Natural killer cell (primary cell): ENCODE results near the gene DNAH2. TPM values are rescaled to one million over a fixed set of nuclear protein-coding genes. Genes with fewer than 3 reads are reported as not detected.

Experiments used
- ATAC-seq, 3 donors: fragments of 150-1000 bp in 2 of 3; fragments of 200-7000 bp in 1 of 3; cut with Tn5 transposase; 1 replicate in 1 of 3; 2 replicates in 2 of 3; pipeline ENCODE4 v1.10.0; 2021; ENCODE audit warnings: mild to moderate bottlenecking in 2 of 3, moderate library complexity in 2 of 3
- DNase-seq, 2 donors: peaks; one replicate each; pipeline versions ENCODE4 v3.0.0 to v3.0.0-alpha.2; 2013 to 2021; ENCODE audit warnings: mixed read lengths in 1 of 2
- H3K27ac ChIP-seq: one replicate; pipeline ENCODE4 v1.5.1; 2013; ENCODE audit warnings: mild to moderate bottlenecking, low read length
- H3K27me3 ChIP-seq: one replicate; pipeline ENCODE4 v1.6.1; 2013; ENCODE audit warnings: low read length; ENCODE audit not compliant: control insufficient read depth, insufficient read depth
- H3K36me3 ChIP-seq: one replicate; pipeline ENCODE4 v1.6.1; 2013; ENCODE audit warnings: low read length; ENCODE audit not compliant: control insufficient read depth, insufficient read depth
- H3K4me1 ChIP-seq: one replicate; pipeline ENCODE4 v1.6.1; 2013; ENCODE audit warnings: low read length; ENCODE audit not compliant: control insufficient read depth, insufficient read depth
- H3K4me3 ChIP-seq: one replicate; pipeline ENCODE4 v1.5.1; 2013; ENCODE audit warnings: low read length
- H3K9me3 ChIP-seq: one replicate; pipeline ENCODE4 v1.6.1; 2013; ENCODE audit warnings: low read length; ENCODE audit not compliant: control insufficient read depth, insufficient read depth
- H3K27ac Mint-ChIP-seq, 2 donors: one replicate each; pipeline ENCODE4 v1.8.0; 2022; ENCODE audit warnings: mild to moderate bottlenecking in 2 of 2, mixed read lengths in 2 of 2, moderate library complexity in 1 of 2
- H3K27me3 Mint-ChIP-seq, 2 donors: one replicate each; pipeline ENCODE4 v1.8.0; 2022; ENCODE audit warnings: low read depth in 2 of 2, mixed read lengths in 2 of 2
- H3K36me3 Mint-ChIP-seq: one replicate; pipeline ENCODE4 v1.8.0; 2022; ENCODE audit warnings: mixed read lengths
- H3K4me1 Mint-ChIP-seq, 2 donors: one replicate each; pipeline ENCODE4 v1.8.0; 2022; ENCODE audit warnings: mixed read lengths in 2 of 2
- H3K4me3 Mint-ChIP-seq: one replicate; pipeline ENCODE4 v1.8.0; 2022; ENCODE audit warnings: mild to moderate bottlenecking, moderate library complexity, mixed read lengths
- H3K9me3 Mint-ChIP-seq, 2 donors: one replicate each; pipeline ENCODE4 v1.8.0; 2022; ENCODE audit warnings: mixed read lengths in 2 of 2
- CTCF ChIP-seq: fragments of 200-600 bp; IDR thresholded peaks from one replicate; pipeline ENCODE4 v1.8.0; 2022; ENCODE audit warnings: antibody characterized with exemption
- WGBS: methylation state at CpG from one replicate; pipeline ENCODE4 v1.1.7; 2013; ENCODE audit warnings: missing lambda C conversion rate; ENCODE audit not compliant: insufficient coverage; 5-methylcytosine and 5-hydroxymethylcytosine counted together
- intact Hi-C: fragments of 100-400 bp; cut with micrococcal nuclease; formaldehyde crosslinking; loops from one replicate; pipeline ENCODE4 v1.14.2; 2022
- total RNA-seq, 4 donors: library from RNA; stranded (reverse); fragments of 120-200 nt in 1 of 4; gene quantifications; one replicate each; pipeline versions ENCODE4 v1.2.3 to v1.2.4, GENCODE V29; 2013 to 2022

The DNAH2 gene
- total RNA-seq, 3 donors from 2014 or later (not counting 1 experiment from before 2014, with no cell fraction given): 0.05 to 0.07 TPM; not detected in 1

GRCh38 chr17:7756968-7757367 is 39.4 kb downstream of the DNAH2 start:
- H3K36me3 Mint-ChIP-seq: no peaks in the 10 kb centered on the region
- DNase-seq: no peak

DNA sequence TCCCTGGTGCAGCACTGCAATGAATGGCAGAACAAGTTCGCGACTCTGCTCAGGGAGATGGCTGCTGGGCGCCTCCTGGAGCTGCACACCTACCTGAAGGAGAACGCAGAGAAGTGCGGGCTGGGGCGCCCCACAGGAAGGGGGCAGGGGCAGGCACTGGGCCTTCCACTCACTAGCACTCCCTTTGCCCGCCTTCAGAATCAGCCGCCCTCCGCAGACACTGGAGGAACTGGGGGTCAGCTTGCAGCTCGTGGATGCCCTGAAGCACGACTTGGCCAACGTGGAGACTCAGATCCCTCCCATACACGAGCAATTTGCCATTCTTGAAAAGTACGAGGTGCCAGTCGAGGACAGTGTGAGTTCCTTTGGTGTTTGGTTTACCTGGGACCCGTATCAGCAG is 46.4 kb downstream of the DNAH2 start:
- H3K27me3 ChIP-seq: no peaks in the 10 kb centered on the region
- H3K27ac ChIP-seq: no peak overlapping the region
- H3K27me3 Mint-ChIP-seq: peaks cover 7% of the 10 kb centered on the region in 2 donors
- no peak overlapping the region for H3K4me3 Mint-ChIP-seq
- H3K36me3 ChIP-seq: no peaks in the 10 kb centered on the region
- intact Hi-C loops: no loop called here
- TF ChIP-seq CTCF: no peak
- DNase-seq: no peak
- no peak overlapping the region for H3K27ac Mint-ChIP-seq
- H3K9me3 Mint-ChIP-seq: no peaks in the 10 kb centered on the region
- H3K4me3 ChIP-seq: no peak overlapping the region
- 82% methylated on average over 16 of the region's 16 CpGs for WGBS
- no peaks in the 10 kb centered on the region for H3K9me3 ChIP-seq
- no peaks in the 10 kb centered on the region for H3K4me1 Mint-ChIP-seq
- no peaks in the 10 kb centered on the region for H3K4me1 ChIP-seq
- no peak for ATAC-seq
- H3K36me3 Mint-ChIP-seq: no peaks in the 10 kb centered on the region

More at GRCh38 chr17:7756968-7757367, 39.4 kb downstream of the DNAH2 start:
- Histone ChIP-seq H3K27ac (no peak overlapping the region), H3K9me3 (no peaks in the 10 kb centered on the region), H3K27me3 (no peaks in the 10 kb centered on the region), H3K4me3 (no peak overlapping the region), H3K4me1 (no peaks in the 10 kb centered on the region), H3K36me3 (no peaks in the 10 kb centered on the region)
- Mint-ChIP-seq H3K9me3 (no peaks in the 10 kb centered on the region), H3K4me3 (no peak overlapping the region), H3K4me1 (no peaks in the 10 kb centered on the region), H3K27ac (no peak overlapping the region), H3K27me3 (peaks cover 0 to 17% of the 10 kb centered on the region in 2 donors)
- no peak for ATAC-seq
- intact Hi-C loops: no loop called here
- 93% methylated on average over 14 of the region's 14 CpGs for WGBS
- TF ChIP-seq CTCF: no peak

DNA sequence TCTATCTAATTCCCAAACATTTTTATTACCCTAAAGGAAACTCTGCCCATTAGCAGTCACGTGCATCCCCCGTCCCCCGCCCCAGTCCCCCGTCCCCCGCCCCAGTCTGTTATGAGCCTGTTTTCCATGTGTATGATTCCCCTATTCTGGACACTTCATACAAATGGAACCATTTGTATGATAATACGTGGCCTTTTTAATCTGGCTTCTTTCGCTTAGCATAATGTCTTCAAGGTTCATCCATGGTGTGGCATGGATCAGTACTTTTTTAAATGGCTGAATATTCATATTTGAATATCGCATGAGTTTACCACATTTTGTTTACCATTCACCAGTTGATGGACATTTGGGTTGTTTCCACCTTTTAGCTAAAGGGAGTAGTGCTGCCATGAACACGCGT is 49.5 kb downstream of the DNAH2 start:
- no peak overlapping the region for H3K27ac ChIP-seq
- H3K4me3 ChIP-seq: no peak overlapping the region
- TF ChIP-seq CTCF: no peak
- no peak for DNase-seq
- H3K27ac Mint-ChIP-seq: no peak overlapping the region
- H3K9me3 ChIP-seq: no peaks in the 10 kb centered on the region
- H3K4me1 Mint-ChIP-seq: no peaks in the 10 kb centered on the region
- ATAC-seq: no peak
- H3K27me3 Mint-ChIP-seq: peaks cover 7 to 13% of the 10 kb centered on the region in 2 donors
- H3K27me3 ChIP-seq: no peaks in the 10 kb centered on the region
- WGBS: 87% methylated on average over 7 of the region's 10 CpGs
- H3K4me3 Mint-ChIP-seq: no peak overlapping the region
- H3K4me1 ChIP-seq: no peaks in the 10 kb centered on the region
- H3K36me3 Mint-ChIP-seq: no peaks in the 10 kb centered on the region
- intact Hi-C loops: no loop called here
- no peaks in the 10 kb centered on the region for H3K36me3 ChIP-seq
- no peaks in the 10 kb centered on the region for H3K9me3 Mint-ChIP-seq

DNA sequence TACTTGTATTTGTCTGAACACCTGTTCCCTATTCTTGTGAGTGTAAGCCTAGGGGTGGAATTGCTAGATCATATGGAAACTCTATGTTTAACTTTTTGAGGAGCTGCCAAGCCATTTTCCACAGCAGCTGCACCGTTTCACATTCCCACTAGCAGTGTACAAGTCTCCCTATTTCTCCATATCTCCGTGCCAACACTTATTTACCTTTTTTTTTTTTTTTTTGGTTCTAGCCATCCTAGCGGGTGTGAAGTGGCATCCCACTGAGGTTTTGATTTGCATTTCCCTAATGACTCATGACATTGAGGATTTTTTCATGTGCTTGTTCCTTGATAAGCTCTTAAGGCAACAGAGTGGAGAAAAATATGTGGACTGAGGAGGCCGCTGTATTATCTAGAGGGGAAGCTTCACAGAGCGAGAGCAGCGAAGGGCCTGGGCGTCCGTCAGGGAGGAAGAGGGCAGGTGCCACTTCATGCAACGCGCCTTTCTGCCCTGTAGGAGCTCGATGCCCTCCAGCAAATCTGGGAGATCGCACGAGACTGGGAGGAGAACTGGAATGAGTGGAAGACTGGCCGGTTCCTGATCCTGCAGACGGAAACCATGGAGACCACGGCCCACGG is 50.0 kb downstream of the DNAH2 start:
- no peaks in the 10 kb centered on the region for H3K9me3 Mint-ChIP-seq
- intact Hi-C loops: no loop called here

More for the DNA sequence above, 50.0 kb downstream of the DNAH2 start:
- no peak for TF ChIP-seq CTCF
- no peaks in the 10 kb centered on the region for H3K9me3 ChIP-seq
- no peaks in the 10 kb centered on the region for H3K27me3 ChIP-seq
- Mint-ChIP-seq H3K27ac (no peak overlapping the region), H3K4me1 (no peaks in the 10 kb centered on the region), H3K4me3 (no peak overlapping the region), H3K27me3 (peaks cover 7 to 13% of the 10 kb centered on the region in 2 donors), H3K36me3 (no peaks in the 10 kb centered on the region)
- no peak overlapping the region for H3K4me3 ChIP-seq
- WGBS: 83% methylated on average over 17 of the region's 17 CpGs
- H3K4me1 ChIP-seq: no peaks in the 10 kb centered on the region
- no peaks in the 10 kb centered on the region for H3K36me3 ChIP-seq
- no peak for ATAC-seq
- DNase-seq: no peak
- H3K27ac ChIP-seq: no peak overlapping the region
